HG02678 (cell line): ENCODE results near the gene FBRSL1.

Experiments
- ATAC-seq: cut with Tn5 transposase; IDR thresholded peaks from one replicate; pipeline ENCODE4 v1.9.1; 2021; ENCODE audit warnings: mild to moderate bottlenecking, moderate library complexity; ENCODE audit not compliant: unreplicated experiment

FBRSL1 gene

GRCh38 chr12:132495629-132496357 is 5.8 kb downstream of the FBRSL1 start:
- ATAC-seq: no peak

DNA sequence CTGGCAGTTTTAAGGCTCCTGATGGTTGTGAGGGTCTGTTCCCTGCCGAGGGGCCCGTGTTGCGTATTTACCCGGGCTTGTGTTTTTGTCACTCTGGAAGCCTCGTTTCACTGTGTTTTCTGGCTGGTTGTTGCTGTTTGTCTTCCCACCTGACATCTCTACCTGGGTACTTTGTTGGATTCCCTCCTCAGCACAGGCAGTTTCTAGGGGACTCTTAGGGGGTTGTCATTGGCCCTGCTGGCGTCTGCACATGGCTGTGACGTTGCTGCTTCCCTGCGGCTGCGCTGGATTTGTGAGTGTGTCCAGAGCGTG is 6.4 kb downstream of the FBRSL1 start:
- no peak for ATAC-seq

GRCh38 chr12:132496710-132497109 is 6.8 kb downstream of the FBRSL1 start:
- no peak for ATAC-seq

GRCh38 chr12:132497514-132498405 is 7.8 kb downstream of the FBRSL1 start:
- no peak for ATAC-seq

GRCh38 chr12:132498931-132499330 is 9.0 kb downstream of the FBRSL1 start:
- ATAC-seq: no peak

DNA sequence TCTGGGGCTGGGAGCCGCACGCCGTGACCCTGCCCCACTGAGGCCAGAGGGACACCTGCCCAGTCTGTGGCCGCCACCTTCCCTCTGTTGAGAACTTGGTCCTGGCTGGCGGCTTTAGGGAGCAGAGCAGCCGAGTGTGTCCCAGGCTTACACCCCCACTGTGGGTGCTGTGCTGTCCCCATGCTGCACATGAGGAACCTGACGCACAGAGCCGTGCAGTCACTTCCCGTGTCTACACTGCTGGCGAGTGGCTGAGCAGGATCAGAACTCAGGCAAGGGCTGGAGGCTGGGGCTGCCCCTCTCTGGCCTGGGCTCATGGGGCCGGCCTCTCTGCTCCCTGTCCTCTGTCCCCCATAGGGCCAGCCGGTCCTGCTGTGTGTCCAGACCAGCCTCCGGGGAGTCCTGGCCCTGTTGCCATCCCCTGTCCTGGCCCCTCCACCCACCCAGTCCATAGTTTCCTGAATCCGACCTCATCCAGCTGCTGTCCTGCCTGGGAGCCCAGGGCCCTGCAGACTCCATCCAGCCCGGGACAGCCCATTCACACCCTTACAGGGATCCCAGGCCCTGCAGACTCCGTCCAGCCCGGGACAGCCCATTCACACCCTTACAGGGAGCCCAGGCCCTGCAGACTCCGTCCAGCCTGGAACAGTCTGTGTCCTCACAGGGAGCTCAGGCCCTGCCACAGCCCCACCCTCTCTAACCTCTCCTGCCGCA is 10.3 kb downstream of the FBRSL1 start:
- no peak for ATAC-seq

DNA sequence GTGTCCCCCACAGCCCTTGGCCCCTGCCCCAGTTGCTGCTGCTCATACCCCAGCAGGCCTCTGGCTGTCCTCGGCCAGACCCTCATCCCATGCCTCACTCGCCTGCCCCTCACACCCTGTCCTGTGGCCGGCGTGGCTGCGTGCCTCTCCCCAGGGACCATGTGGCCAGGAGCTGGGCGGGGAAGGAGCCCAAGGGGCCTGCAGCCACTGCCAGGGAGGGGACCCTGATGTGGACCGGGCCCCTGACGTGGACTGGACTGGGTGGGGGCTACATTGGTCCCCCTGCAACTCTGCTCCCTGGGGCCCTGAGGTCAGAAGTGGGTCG is 10.9 kb downstream of the FBRSL1 start:
- no peak for ATAC-seq

GRCh38 chr12:132501204-132501940 is 11.4 kb downstream of the FBRSL1 start:
- ATAC-seq: no peak

GRCh38 chr12:132502149-132502881 is 12.4 kb downstream of the FBRSL1 start:
- no peak for ATAC-seq

GRCh38 chr12:132502882-132503193 is 12.9 kb downstream of the FBRSL1 start:
- no peak for ATAC-seq

GRCh38 chr12:132503618-132504204 is 13.8 kb downstream of the FBRSL1 start:
- no peak for ATAC-seq

DNA sequence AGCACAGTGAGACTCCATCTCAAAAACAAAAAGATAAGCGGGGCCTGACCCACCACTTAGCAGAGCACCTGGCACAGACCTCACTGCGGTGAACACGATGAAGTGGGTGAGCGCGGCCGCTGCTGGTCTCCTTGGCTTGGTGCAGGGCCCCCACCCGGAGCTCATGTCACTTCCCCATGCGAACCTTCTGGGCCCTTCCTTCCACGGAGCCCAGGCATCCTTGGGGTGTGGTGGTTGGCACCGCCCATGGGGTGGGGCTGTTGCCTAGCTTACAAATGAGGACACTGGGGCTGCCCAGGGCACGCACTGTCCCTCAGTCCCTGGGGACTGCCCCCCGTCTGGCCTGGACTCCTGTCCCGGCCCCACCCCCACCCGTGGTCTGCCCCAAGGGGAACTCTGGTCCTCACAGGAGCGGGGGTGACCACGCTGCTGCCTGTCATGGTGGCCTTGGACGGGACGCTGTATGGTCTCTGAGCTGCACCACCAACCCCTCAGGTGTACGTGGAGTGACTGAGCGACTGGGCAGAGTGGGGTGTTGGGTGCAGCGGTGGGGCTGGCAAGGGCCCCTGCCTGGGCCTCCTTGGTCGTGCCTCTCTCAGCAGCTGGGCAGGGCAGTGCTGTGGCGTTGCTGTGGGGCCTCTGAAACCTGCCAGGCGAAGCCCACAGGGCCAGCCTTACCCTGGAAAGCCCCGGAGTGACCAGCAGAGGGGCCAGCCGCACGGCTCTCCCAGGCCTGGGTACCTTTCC is 15.3 kb downstream of the FBRSL1 start:
- no peak for ATAC-seq

GRCh38 chr12:132505852-132506219 is 15.9 kb downstream of the FBRSL1 start:
- no peak for ATAC-seq

DNA sequence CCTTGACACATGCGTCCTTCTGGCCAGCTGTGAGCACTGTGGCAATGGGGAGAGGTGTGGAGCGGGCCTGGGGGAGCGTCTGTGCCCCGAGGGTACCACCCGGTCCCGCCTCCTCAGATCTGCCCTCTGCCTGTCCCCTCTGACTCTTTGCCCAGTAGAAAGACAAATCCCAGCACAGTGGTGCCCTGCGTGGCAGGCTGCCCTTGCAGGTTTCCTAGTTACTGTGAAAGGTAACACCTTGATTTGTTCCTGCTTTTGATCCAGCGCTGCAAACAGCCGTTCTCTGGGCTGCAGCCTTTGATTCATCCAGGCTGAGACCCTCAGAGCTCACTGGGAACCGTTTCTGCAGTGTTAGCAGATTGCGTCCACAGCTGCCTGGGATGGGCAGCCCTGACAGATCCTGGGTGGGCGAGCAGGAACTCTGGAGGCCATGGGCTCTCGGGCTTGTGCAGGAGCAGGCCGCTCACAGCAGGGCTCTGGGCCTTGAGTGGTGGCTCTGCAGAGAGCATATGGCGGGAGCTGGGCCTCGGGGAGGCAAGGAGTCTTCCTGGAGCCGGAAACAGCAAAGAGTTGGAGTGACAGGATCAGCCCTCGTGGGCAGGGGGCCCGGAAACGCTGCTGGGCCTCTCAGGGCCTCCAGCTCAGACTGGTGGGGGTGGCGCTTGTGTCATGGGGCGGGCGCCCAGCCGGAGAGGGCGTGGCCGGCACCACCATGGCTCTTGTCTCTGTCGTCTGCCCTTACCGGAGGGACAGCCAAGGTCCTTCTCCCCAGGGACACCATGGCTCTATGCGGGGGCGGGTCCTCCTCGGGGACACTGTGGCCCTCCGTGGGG is 16.6 kb downstream of the FBRSL1 start:
- ATAC-seq: no peak

DNA sequence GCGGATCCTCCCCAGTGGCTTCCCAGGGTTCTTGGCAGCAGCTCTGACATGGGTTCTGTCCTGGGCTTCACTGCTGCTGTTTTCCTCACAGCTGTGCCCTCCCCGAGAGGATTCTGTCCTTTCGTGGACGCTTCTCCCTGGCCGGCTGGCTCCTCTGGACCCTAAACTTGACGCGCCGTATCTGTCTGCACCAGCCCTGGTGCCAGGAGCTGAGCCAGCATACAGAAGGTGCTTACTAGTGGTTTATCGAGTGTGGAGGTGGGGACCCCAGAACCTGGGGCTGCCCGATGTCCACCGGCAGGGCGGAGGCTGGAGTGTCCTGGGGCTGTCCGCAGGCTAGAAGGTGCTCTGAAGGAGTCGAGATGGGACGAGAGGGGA is 17.2 kb downstream of the FBRSL1 start:
- ATAC-seq: no peak

DNA sequence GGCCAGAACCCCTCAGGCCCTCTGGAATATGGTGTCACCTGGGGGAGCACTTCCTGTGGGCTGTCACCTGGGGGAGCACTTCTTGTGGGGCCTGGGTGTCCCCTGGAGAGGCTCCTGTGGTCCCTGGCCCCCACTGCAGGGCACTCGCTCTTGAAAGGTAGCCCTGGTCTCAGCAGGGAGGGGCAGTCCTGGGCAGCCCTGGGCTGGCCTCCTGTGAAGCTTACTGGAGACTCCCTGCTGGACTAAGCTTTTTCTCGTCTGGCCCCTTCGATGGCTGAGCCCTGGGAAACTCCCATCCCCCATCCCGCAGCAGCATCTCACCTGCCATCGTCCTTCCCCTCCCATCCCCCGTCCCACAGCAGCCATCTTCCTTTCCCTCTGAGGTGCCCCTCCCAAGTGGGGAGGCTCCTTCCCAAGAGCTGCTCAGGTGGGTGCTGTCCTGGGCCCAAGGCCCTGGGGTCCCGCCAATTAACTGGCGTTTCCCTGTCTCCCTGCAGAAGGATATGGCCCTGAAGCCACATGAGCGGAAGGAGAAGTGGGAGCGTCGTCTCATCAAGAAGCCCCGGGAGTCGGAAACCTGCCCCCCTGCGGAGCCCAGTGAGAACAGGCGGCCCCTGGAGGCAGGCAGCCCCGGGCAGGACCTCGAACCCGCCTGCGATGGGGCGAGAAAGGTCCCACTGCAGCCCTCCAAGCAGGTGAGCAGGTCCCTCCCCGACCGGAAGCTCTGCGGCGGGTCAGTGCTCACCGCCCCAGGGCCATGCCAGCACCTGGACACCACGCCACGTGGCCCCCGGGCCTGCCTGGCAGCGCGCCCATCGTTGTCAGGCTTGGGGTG is 17.9 kb downstream of the FBRSL1 start:
- ATAC-seq: no peak

- no peak for ATAC-seq
Measured at GRCh38 chr12:132508491-132508740, 18.5 kb downstream of the FBRSL1 start.
